Tibial nerve (tissue), 4 donors: ENCODE results near the gene ACR.

Experiments used
- CTCF ChIP-seq, 5 experiments: fragments of 200-600 bp in 3 of 5; fragments of 450-650 bp in 2 of 5; sonication (generic) in 3 of 5; IDR thresholded peaks; one replicate each; pipeline ENCODE4 v1.5.1; 2016 to 2019; ENCODE audit warnings: antibody characterized with exemption in 5 of 5, mild to moderate bottlenecking in 3 of 5, moderate library complexity in 2 of 5
- EP300 ChIP-seq, 2 donors: sonication (generic); formaldehyde crosslinking; IDR thresholded peaks; one replicate each; pipeline ENCODE4 v1.6.1; 2017; ENCODE audit warnings: antibody characterized with exemption in 2 of 2, mild to moderate bottlenecking in 1 of 2

GRCh38 chr22:50708474-50708873 lies 29.5 kb upstream of the ACR start:
- TF ChIP-seq EP300 (IDR thresholded peaks at IDR 0.05) (no peak), CTCF (IDR thresholded peaks at IDR 0.05) (no peak)
